ENCODE results near the gene NHSL1.

NHSL1 gene

GRCh38 chr6:138401960-138402837, 97.1 kb downstream of the NHSL1 start:
- DNase-seq (ENCODE audit: low read depth in 2 of 2), result no peak

GRCh38 chr6:138400326-138400725, 99.0 kb downstream of the NHSL1 start:
- DNase-seq (ENCODE audit: low read depth in 2 of 2), result no peak

DNA sequence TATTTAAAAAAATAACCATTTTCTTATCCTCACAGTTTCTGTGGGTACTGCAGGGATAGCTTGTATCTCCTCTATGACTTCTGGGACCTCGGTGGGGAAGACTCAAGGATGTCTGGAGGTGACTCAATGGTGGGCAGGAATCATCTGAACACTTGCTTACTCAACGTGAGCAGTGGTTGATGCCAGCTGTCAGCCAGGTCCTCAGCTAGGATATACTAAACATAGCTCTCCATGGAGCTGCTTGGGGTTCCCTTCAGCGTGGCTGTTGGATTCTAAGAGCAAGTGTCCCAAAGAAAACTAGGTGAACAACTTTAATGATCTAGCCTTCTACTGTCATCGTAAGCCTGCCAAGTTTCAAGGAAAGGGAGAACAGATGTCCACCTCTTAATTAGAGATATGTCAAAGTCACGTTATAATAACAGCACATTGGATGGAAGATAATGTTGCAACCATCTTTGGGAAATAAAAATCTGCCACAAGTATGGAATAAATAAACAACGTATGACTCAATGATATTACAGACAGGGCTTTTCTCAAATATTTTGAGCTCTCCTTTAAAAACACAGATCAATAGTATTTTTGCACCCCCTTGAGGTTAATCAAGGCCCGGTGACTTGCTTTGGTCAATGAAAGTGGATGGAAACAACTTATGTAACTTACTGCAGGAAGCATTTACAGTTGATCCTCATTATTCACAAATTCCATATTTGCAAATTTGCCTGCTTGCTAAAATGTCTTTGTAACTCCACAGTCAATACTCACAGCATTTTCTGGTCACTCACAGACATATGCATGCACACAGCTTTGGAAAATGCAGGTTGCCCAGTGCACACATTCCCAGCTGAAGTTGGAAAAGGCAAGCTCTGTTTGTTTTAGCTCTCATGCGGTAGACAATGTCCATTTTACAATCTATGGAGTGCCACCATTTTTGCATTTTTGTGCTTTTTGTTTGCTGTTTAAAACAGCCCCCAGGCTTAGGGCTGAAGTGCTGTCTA, 101.9 kb downstream of the NHSL1 start:
- no peak for DNase-seq (ENCODE audit: low read depth in 2 of 2)

- no peak for DNase-seq (ENCODE audit: low read depth in 2 of 2)
These were observed 102.6 kb downstream of the NHSL1 start for GRCh38 chr6:138396709-138397108.

DNA sequence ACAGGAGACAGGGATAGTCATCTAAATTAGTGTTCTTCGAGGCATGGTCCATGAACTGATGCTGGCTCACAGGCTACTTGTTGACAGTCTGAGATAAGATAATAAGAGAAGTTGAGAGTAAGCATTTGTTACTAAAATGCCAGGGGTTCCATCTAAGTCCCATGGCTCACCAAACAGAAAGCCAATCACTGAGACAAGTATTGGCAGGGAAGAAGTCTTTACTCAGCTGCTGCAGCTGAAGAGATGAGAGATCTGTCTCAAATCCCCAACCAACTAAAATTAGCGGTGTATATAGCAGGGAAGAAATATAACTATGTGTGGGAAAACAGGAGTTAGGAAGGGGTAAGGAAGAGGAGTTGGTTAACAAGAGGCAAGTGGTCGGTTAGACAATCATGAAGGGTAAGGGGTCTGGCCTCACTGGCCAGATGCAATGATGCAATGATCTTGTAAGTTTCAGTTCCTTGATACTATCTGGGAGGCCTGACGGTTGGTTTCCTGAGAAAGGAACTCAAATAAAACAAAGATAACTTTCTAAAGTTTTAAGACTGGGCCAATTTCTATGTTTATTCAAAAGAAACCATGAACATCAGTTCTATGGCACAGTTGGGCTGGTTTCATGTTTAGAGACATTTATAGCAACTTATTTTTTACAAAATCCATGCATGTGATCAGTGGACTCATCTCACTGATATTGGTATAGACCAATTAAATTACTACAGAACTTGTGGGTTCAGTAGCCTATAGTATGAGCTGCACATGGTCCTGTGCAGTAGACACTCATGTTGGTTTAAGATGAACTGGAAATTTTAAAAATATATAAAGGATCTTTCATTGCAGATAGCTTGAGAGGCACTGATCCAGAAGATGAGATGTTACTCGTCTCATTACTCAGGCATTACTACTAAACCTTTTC, 105.2 kb downstream of the NHSL1 start:
- no peak for DNase-seq (ENCODE audit: low read depth in 2 of 2)

- no peak for DNase-seq (ENCODE audit: low read depth in 2 of 2)
These were observed 109.7 kb downstream of the NHSL1 start for GRCh38 chr6:138389551-138389950.

DNA sequence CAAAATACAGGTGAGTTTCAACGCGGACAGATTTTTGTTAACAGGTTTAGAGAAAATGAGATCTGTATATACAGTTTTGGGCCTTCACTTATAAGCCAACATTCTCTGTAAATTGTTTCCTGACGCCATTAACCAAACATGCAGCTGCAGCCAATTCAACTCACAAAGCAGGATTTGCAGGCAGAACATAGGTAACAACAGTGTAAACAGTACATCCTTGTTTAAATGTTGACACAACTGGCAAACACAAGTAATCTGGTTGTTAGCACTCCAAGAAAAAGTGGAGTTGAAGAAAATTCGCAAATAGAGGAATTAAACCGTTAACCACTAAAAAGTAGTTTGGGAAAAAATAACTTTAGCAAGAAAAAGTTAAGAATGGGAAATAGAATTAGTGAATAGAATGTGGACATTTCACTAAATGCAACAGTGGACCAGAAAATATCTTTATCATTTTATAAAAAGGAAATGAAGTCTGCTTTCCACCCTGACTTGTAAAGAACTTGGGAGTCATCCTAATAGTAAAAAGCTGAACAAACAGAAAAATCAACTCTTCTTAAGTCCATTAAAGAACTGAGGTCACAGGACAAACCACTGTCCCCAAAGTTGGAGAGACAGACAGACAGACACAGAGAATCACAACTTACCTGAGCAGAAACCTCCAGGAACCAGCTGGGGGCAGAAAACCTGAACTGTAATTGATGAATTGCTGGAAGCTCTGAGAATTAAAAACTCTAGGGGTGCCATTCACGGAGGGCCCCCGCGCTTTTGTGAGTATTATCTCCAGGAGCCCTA, 111.5 kb downstream of the NHSL1 start:
- no peak for DNase-seq (ENCODE audit: low read depth in 2 of 2)

GRCh38 chr6:138386897-138387296, 112.4 kb downstream of the NHSL1 start:
- DNase-seq (ENCODE audit: low read depth in 2 of 2), result no peak

- no peak for DNase-seq (ENCODE audit: low read depth in 2 of 2)
These were observed 115.5 kb downstream of the NHSL1 start for GRCh38 chr6:138383776-138384175.

DNA sequence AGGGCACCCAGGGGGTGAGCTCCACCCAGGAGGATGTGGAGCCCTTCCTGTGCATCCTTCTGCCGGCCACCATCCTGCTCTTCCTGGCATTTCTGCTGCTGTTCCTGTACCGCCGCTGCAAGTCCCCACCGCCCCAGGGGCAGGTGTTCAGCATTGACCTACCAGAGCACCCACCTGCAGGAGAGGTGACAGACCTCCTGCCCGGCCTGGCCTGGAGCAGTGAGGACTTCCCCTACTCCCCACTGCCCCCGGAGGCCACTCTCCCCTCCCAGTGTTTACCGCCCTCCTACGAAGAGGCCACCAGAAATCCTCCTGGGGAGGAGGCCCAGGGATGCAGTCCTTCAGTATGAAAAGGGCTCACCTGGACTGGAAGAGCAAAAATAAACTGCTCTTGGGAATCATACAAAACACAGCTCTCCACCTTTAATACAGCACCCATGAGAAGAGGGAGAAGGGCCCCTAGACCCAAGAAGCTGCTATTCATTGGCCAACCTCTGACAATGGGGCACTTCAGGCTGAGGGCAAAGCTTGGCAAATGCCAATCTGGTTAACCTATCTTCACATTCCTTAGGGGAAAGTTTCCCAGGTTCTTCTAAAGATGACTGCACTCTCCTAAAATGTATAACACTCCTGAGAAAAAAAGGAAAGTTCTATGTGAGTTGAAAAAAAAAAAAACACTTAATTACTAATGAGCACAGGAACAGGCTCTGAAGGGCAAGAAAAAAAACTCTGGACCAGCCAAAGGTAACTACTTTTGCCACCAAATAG, 116.6 kb downstream of the NHSL1 start:
- no peak for DNase-seq (ENCODE audit: low read depth in 2 of 2)

- DNase-seq (ENCODE audit: low read depth in 2 of 2), result no peak
These were observed 120.8 kb downstream of the NHSL1 start for GRCh38 chr6:138378463-138378862.

DNA sequence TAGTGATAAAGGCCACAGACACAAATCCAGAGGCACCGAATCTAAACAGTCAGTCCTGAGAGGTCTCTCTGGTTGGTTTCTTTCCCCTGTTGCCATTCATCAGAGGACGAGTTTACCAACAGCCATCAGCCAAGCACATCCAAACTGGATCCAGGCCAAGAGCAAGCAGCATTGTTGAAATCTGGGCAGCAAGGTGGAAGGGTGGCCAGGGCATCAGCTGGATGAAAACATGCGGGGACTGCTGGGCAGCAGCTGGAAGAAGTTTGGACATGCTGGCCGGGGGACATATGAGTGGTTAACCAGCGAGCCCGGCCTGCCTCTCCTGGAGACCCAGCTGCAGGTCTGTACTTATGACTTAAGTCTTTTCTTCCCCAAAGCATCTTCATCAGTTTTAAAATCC, 121.5 kb downstream of the NHSL1 start, which contains the start of gene SMIM28:
Gene SMIM28 (plus strand): TSS at position 62 of the 400 bp plus-strand sequence. CDS start 168 bp downstream, at position 230.
- no peak for DNase-seq (ENCODE audit: low read depth in 2 of 2)

GRCh38 chr6:138377042-138377441, 122.3 kb downstream of the NHSL1 start:
- DNase-seq (ENCODE audit: low read depth in 2 of 2), result no peak

DNA sequence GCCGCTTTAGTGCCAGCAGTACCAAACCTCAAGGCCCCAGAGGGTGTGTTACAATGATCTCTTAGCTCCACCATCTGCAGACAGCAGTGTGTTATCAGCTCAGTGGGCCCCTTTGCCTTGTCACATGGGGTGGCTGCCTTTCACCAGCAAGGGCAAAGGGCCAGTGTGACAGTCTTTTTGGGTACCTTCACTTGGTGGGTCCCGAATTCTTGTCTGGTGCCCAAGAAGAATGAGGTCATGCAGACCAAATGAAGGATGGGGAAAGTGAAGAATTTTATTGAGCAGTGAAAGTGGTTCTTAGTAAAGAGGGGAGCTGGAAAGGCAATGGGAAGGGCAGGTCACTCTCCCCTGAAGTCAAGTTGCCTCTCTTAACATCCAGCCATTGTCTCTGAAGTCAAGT, 124.5 kb downstream of the NHSL1 start:
- no peak for DNase-seq (ENCODE audit: low read depth in 2 of 2)

DNA sequence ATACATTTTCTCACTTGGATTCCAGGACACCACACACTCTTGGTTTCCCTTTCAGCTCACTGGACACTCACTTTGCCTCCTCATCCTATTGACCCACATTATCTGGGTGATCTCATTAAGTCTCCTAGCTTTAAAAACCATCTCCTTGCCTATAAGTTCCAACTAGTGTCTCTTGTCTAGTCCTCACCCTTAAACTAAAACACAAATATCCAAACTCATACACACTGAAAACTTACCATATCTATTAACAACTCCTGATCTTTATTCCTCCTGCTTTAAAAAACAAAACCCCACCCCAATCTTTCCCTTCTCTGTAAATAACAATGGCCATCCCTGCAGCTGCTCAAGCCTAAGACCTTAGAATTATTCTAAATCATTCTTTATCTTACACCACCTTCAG, 125.1 kb downstream of the NHSL1 start:
- no peak for DNase-seq (ENCODE audit: low read depth in 2 of 2)

DNA sequence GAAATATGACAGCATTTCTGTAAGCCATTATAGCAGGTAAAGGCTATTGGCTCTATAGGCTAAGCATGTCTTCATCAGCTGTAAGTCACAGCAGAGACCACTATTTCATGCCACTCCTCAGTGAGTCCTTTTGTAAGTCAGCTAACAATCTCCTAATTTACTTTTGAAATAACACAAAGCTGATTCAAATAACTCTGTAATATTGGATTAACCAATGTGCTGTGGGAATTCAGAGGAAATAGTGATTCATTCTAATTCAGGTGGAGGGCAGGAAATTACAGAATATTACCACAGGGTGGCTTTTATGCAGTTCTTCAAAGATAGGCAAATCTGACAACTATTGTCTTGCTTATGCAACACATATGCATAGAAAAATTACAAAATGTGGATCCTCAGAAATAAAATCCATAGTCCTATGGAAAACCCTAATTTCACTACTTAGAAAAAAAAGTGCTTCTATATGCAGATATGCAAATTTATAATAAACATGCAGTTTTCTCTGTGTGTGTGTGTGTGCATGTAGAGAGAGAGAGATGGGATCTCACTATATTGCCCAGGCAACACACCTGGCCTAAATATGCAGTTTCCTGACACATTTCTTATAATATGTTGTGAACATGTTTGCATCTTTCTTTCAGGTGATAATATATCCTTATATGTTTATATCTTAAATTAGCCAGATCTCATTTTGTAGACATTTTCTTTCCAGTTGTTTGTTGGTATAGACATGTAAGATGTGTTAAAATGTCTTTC, 126.4 kb downstream of the NHSL1 start:
- no peak for DNase-seq (ENCODE audit: low read depth in 2 of 2)
